NCI-H446 treated with DMSO at 0.1 percent for 48 hours (cell line): ENCODE measurements around the gene TXNDC16.
"Not testable (repeated sequence)": the region's sequence is repeated elsewhere in the genome, so short reads cannot be mapped to it uniquely, and the experiment has no call there.

ENCODE experiments used
- DNase-seq: peaks from one replicate; lab custom pipeline; 2025; lab: John Stamatoyannopoulos, UW

The TXNDC16 gene

DNA sequence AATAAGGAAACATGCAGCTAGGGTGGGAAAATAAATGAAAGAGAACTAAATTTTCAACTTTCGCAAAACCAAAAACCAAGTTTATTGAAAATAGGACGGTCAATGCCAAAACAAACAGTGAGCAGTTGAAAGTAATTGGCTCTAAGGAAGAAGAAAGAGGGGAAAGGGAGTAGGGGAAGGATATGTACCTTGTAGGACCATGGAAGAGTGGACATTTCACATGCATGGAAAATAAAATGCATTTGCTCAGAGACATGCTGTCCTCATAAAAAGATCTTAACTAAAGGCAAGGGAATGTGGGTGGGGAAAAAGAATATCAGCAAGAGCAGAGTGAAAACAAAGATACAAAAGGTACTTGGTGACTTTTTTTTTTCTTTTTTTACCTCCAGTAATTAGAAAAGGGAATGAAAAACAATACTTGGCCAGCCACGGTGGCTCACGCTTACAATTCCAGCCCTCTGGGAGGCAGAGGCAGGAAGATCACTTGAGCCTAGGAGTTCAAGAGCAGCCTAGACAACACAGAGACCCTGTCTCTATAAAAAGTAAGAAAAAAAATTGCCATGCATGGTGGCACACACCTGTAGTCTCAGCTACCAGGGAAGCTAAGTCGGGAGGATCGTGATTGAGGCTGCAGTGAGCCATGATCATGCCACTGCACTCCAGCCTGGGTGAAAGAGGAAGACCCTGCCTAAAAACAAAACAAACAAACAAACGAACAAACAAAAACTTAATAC is 6.6 kb downstream of the TXNDC16 start:
- no peak for DNase-seq

DNA sequence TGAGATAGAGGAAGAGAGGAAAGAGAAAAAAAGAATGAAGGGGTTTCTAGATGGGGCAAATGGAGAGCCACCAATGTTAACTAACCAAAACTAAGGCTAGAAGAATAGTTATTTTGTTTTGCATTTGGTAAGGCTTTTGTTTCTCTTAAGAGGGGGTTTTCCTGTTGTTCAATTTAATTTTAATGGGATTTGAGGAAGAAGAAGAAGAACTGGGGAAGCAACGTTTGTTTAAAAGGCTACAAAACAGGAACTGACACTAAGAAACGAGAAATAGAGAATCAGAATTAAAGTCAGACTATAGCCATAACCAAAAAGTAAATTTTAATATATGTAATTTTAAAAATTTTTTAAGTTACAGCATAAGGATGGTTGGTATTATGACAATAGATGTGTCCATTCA is 13.7 kb downstream of the TXNDC16 start:
- no peak for DNase-seq

DNA sequence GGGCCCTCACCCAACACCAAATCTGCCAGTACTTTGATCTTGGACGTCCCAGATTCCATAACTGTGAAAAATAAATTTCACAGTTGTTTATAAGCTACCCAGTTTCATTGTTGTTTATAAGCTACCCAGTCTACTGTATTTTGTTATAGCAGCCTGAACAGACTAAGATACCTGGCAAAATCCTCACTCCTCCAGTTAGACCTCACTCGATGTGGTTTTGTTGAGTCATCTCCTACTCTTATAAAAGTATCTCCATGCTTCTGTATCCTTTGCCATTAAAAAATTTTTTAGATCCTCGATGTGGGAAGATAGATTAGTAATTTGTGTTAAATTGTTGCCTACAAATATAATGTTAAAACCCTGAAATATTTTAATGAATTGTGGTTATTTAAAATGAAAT is 16.0 kb downstream of the TXNDC16 start:
- DNase-seq, result no peak

DNA sequence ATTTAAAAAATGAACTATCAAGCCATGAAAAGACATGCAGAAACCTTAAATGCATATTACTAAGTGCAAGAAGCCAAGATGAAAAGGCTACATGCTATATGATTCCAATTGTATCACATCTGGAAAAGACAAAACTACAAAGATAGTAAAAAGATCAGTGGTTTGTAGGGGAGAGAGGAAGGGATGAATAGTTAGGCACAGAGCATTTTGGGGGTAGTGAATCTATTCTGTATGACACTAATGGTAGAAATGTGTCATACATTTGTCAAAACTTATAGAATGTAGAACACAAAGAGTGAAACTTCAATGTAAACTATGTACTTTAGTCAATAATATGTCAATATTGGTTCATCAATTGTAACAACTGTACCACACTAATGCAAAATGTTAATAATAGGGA is 20.8 kb downstream of the TXNDC16 start:
- DNase-seq, result no peak

DNA sequence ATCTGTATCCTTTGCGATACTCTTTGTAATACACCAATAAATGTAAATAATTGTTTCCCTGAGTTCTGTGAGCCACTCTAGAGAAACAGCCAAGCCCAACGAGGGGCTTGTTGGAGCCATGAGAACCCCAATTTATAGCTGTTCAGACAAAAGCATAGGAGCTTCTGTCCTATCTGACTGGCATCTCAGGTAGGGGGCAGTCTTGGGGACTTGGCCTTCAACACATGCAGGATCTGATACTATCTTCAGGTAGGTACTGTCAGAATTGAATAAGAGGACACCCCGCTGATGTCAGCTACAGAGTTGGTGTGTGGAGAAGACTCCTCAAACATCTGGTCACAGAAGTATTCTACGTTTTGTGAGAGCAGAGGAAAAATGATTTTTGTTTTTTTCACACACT is 25.3 kb downstream of the TXNDC16 start:
- no peak for DNase-seq

DNA sequence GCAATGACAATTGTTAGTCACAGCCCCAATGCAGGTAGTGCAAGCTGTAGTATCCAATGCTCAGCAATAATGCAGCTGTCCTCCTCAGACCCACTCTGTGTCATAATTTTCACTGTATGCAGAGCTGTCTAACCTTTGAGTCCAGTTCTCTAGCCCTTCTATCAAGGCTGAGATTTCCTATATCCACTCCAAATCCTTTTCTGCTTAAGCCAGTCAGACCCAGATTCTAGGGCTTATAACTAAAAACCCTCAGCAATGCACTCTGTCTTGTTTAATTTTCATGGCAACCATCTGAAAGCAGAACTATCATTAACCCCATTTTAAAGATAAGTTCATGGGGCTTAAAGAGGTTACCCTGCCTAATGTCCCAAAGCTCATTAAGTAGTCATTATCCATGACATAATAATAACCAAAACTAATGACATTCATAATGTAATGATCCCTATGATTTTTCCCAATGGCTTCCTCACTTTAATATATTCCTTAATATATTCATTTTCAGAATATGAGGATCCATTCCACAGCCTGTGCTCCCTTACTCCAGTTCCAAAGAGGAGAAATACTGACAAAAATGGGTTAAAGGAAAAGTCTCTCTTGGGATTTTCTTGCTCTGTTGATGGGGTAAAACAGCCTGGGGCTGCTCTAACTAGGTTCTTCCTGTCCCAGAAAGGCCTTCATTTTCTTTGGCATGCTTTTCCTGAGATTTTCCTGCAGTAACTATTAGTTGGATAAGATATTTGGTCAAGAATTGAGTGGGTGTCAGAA is 29.5 kb downstream of the TXNDC16 start:
- no peak for DNase-seq

DNA sequence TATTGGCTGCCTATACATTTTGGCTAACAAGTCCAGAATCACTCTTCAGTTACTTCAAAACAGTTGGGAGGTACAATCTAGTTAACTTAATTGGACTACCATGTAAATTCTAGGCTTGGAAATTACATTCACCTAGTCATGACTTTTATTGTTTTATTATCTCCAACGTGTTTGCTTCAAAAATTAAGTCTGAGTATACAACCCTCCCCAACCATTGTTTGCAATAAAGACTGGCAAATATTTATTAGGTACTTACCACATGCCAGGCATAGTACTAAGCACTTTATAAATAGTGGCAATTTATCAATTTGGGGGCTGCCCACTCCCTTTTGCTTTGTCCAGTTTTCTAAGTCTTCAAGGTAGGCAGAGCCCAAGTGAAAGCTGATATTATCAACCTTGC is 30.3 kb downstream of the TXNDC16 start:
- no peak for DNase-seq

DNA sequence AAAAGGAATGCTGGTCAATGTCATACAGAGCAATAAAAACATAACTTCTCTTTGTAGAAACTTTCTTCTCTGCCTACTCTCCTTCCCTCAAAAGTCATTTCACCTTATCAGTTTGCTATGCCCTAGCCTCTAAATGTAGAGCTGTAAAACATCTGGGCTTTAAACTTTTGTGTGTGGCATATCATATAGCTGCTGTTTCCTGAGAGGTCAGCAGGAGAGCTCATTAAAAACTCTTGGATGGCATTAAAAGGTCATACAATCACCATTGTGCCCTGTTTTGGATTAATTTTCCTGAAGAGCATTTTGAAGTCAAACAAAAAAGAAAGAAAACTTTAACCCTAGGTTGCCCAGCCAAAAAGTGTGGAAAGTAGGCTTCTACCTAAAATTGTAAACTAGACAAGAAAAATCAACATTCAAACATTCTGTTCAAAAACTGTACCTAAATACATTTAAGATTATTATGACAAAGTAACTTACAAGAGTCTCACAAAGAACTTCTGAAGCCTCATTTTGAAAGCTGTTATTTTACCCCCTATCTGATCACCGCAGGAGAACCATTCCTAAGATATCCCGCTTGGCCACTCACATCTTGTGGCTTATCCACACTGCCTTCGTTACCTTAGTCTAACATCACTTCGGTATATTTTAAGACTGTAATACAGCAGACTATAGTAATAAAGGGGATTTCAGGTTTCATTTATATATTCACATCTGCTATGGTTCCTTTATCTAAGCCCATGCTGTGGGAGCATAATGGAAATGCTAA is 38.1 kb downstream of the TXNDC16 start:
- no peak for DNase-seq

DNA sequence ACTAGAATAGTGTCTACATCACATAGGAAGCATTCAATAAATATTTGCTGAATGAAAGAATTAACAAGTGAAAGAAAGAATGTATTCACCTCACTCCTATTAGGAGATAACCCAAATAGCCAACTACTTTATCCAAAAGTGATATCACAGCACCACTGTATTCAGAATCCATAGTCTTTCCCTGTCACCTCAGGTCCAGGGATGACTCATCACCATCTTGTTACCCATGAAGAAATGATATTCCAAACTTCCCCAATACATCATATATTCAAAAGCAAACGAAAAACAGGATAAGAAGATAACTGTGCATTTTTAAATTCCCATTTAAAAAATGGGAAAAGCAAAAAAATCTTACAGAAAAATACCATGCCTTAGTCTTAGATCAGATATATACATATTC is 39.1 kb downstream of the TXNDC16 start:
- DNase-seq, result no peak

DNA sequence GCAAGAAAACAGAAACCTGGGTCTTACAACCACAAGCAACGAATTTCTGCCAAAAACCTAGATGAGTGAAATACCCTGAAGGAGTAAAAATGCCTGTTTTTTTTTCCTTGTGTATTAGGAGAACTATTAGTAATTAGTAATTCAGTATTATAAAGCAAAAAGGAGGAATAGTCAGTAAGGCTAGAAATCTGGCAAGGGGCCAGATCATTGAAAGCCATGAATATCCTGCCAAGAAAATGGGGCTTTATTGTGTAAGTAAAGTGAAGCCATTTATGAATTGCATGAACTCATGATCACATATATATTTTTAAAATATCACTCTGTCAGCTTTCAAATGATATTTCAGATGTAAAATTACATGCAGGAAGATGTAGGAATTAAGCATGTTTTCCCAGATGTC is 57.9 kb downstream of the TXNDC16 start:
- peak; percentile 65 for DNase-seq

DNA sequence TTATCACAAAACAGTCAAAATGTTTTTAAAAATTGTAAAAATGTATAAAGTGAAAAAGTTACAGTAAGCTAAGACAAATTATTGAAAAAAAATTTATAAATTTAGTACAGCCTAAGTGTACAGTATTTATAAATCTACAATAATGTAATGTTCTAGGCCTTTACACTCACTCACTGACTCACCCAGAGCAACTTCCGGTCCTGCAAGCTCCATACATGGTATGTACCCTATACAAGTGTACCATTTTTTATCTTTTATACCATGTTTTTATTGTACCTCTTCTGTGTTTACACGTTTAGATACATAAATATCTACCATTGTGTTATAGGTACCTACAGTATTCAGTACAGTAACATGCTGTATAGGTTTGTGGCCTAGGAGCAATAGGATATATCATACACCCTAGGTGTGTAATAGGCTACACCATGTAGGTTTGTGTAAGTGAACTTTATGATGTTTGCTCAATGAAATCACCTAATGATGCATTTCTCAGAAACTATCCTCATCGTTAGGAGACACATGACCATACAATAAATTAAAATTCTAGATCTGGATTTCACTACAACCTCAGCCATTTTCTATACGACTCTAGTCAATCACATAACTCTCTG is 66.8 kb downstream of the TXNDC16 start:
- DNase-seq, result no peak

DNA sequence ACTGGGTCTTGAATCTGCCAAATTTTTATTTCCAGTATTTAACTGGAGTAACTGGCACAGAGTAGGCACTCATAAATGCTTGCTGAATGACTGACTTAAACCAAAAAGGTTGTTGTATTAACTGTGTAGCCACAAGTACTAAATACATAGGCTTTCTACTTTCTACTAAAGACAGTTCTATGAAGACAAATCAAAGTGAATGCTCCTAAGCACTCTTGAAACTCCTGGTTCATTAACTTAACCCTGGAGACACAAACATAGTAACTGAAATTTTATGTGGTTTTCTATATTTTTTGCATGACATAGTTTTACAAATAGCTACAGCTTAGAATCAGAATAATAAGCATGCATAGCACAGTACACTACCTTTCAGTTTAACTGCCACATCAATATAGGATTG is 70.4 kb downstream of the TXNDC16 start:
- no peak for DNase-seq

DNA sequence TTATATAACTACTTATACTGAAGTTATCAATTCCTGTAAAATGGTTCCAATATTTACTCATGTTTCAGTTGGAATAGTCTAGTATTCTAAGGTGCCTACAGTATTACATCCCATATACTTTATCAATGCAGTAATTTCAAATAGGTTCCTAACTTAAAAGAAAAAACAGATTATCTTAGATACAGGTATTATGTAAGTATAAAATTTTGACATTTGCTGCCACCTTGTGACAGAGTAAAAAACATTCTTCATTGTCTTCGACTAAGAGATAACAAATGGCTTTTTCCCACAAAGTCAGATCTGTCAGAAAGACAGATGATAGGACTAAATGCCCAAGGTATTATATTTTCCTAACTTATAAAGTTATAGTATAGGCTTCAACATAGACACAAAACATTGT is 78.7 kb downstream of the TXNDC16 start:
- DNase-seq, result no peak

DNA sequence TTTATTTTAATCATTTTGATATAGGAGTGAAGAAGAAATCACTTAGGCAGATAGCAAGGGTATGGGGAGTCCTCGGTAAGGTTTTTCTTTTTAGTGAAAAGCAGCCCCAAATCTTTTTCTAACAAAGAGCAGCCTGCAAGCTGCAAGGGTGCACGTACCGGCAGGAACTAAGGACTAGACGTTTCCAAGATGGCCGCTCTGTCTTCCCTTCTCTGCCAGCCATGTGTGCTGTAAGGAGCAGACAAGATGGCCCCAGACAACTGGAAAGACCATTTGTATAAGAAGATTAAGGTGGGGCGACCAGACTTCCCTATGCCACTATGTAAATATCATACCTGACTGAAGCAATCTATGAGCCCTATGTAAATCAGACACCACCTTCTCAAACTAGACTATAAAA is 79.6 kb downstream of the TXNDC16 start:
- DNase-seq, result no peak

DNA sequence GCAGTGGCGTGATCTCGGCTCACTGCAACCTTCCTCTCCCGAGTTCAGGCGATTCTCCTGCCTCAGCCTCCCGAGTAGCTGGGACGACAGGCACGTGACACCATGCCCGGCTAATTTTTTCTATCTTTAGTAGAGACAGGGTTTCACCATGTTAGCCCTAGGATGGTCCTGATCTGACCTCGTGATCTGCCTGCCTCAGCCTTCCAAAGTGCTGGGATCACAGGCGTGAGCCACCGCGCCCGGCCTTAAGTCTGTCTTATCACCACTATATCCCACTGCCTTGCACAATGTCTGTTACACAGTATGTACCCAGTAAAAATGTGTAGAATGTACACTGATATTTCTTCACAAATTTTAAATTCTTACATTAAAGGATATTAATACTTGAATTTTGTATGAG is 80.1 kb downstream of the TXNDC16 start:
- DNase-seq, result not testable (repeated sequence)

DNA sequence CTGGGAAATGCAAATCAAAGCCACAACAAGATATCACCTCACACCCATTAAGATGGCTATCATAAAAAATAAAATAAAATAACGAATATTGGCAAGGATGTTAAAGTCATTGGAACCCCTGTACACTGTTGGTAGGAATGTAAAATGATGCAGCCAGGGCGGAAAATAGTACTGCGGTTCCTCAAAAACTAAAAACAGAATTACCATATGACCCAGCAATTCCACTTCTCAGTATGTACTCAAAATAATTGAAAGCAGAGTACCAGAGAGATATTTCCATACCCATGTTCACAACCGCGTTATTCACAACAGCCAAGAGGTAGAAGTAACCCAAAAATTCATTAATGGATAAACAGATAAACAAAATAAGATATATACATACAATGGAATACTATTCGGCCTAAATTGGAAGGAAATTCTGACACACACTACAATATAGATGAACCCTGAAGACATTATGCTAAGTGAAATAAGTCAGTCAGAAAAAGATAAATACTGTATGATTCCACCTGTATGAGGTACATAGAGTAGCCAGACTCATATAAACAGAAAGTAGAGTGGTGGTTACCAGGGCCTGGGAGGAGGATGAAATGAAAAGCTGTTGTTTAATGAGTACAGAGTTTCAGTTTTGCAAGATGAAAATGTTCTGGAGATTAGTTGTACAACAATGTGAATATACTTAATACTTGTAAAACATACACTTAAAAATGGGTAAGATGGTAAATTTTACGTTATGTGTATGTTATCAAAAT is 84.6 kb downstream of the TXNDC16 start:
- DNase-seq, result no peak

DNA sequence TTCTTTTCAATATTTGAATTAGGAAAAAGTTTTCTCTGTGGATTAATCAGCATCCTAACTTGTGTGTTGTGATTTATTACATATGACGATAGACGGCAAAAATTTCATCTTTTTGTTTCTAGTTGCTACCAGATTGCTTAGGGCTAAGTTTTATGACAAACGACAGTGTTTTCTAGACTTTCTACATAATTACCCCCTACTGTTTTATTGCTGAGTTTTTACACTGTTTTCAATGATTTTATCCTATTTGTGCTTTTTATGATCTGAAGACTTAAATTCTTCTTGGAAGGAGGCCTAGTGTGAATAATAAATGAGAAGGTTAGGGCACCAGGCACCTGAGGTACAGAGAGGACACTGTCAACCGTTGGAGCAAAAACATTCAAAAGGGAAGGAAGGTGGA is 88.1 kb downstream of the TXNDC16 start:
- no peak for DNase-seq

DNA sequence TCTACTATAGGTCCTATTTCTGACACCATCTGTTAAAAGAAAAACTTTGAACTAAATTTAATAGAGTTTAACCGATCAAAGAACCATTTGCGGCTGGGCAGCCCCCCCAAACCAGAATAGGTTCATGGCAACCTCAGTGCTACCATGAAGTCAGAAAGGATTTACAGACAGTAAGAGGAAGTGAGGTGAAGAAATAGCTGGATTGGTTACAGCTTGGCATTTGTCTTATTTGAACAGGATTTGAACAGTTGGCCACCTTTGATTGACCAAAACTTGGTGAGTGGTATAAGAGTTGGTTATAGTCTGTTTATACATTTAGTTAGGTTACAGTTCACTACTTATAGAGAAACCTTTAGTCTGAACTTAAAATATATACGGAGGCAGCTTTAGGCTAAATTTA is 88.9 kb downstream of the TXNDC16 start:
- DNase-seq, result no peak

DNA sequence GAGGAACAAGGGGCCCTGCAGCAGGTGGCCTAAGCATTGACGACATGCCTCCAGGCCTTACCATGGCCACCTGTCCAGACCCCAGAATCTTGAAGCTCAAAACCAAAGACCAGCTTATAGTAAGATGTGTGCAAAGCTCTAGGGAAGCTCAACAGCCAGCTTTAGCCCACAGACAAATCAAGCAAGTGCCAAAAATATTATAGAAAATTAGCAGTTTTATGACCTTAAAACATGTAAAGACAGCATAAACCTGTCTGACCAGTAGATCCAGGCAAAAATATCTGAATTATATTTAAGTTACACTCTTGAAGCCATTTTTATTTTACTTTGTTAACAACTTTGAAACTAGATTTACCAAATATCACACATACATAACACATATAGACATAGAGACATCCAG is 90.6 kb downstream of the TXNDC16 start:
- no peak for DNase-seq

DNA sequence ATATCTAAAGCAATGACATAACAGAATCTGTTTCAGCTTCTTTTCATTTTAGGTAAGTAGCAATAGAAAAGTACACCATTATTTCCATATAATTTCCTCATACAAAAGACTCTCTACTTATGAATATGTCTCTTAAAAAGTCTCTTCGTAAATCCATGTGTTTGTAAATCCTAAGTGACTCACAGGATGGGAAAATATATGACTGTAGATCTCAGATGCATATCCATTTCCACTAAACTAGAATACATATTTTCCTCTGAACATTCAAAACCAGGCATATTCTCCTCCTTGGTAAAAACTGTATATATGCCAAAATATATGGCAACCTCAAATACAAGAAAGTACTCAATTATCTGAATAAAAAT is 93.6 kb downstream of the TXNDC16 start:
- no peak for DNase-seq

DNA sequence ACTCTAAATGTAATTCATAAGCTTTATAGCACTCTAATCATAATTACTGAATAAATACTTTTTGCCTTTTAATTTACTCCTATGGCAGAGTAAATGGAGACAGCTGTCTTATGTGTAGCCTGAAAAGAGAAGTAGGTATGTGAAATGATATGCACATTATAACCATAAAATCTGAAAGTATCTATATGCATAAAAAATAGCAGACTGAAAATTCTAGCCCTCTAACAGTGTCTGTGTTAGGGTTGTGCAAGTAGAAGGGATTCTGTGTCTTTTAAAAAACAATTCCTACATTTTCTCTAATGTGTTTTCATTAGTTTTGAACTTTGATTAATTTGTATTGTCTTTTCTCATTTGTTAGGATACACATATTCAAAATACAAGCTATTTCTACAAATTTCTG is 94.9 kb downstream of the TXNDC16 start:
- no peak for DNase-seq
